Measurements from ENCODE around the gene CLDN24.
A peak's percentile ranks its signal among the peaks of the same experiment; 100 is the strongest.

The CLDN24 gene

DNA sequence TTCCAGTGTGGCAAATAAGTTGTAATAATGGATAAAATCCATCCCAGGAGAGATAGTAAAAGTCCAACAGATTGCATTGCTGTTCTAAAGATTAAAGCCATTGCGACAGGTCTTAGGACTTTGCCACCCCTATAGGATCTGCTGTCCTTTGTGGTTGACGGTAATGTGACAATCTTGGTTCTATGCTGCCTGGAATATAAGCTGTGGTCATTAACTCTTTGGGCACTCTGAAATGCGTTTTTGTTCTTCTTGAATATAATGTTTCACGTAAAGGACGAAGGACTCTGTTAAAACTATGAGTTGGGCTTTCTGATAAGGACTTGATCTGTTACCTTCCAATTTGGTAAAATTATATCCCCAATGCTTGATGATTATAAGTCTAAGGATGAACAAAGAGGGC is at the start of gene CLDN24:
CLDN24 (minus strand) TSS at position 101 of the 400 bp plus-strand sequence; CDS start at position 101, 0 bp downstream.
- DNase-seq (ENCODE audit: low read depth) = no peak

DNA sequence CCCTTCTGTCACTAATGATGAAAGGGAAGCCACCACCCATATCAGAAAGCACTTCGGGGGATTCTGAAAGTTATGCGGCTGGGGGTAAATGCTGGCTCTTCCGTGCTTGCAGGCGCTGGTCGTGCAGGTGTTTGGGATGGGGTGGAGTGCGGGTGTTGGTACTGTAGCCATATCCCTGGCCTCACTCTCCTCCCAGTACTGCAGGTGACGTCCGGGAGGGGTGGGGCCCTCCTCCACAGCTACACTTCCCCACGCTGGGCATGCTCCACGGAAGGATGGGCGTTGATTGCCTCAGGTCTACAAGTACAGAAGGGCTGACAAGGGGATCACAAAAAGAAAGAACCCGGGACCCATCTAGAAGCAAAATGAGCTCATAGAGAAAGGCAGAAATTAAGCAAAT is 48.6 kb upstream of the CLDN24 start:
- DNase-seq (ENCODE audit: low read depth) = no peak

DNA sequence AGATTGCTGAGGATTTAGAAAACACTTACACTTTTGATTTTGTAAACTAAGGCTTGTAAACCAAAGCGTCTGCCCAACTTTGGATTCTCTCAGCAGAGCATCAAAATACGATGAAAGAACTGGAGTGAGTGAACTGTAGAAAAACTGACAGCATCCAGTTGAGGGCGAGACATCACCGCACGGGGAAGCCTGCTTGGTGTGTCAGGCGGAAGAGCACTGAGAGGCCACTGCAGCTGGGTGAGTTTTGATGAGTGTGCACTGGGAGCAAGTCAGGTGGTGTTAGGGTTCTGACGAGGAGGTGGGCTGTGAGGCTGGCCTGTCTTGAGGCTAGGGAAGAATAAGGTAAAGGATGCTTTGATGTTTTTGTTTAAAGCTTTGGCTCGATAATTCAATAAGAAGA is 46.8 kb upstream of the CLDN24 start:
- DNase-seq (ENCODE audit: low read depth) = no peak

DNA sequence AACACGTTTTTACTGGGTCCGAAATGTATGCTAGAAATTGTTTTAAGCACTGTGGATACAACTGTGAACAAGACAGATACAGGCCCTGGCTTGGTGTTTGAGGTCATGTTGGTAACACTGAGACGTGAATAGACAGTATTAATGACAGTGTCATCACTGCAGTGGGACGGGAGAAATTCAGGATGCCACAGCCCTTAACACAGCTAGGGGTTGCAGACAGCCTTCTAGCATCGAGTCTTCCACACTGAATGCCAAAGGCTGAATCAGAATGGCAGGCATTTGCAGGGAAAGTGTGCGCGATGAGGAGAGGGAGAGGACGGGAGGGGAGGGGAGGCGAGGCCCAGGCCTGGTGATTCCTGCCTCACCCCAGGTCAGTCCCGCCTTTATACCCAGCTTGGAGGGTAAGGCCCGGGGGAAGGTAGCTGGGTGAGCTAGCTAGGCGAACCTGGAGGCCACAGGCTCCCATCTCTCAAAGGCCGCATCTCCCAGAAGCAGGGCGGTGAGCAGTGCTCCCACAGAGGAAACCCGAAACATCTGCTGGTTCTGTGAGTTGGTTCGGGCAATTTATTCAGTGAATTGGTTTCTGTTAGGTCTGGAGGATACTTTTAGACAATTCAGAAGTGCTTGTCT is 44.1 kb upstream of the CLDN24 start:
- no peak for DNase-seq (ENCODE audit: low read depth)

DNA sequence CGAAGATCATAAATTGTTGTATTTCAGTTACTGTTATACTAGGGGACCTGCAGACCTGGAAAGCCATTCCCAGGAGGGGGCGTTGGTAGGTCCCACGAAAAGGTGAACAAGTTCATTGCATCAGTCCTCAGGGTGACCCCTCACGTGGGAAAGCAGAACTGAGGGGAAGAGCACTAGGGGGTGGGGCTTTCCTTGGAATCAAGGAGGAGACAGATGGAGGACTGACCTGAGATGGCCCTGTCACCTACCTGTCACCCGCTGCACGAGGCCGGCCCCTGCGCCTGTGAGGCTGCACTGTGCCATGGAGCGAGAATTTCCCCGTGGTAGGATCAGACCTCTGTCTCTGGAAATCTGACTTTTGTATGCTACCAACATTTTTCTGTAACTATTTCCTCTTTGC is 41.8 kb upstream of the CLDN24 start:
- DNase-seq (ENCODE audit: low read depth) = no peak

DNA sequence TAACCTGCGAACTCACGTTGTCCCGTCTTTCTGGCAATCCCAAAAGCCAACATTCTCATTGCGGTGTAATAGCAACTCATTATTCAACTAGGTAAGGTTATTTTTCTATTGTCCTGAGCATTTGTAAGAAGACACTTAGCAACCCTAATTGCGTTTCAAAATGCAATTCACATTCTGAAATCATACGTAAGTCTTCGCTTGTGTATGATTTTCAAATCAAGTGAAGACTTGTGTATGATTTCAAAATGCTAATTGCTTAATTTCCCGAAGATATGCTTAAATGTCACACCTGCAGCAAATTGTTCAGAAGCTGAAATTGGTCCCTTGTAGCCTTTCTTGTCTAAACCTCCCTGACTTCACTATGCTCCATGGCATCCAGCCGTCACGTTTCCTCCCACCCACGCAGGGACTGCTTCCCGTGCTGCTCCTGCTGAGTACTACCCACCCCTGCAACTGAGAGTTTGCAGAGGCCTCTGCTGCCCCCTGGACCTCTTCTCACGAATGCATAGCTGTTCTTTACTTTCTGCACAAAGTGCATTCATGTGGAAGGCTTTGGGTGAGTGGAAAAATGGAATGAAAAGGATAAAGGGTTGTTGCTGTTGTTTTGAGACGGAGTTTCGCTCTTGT is 40.8 kb upstream of the CLDN24 start:
- DNase-seq (ENCODE audit: low read depth) = no peak

DNA sequence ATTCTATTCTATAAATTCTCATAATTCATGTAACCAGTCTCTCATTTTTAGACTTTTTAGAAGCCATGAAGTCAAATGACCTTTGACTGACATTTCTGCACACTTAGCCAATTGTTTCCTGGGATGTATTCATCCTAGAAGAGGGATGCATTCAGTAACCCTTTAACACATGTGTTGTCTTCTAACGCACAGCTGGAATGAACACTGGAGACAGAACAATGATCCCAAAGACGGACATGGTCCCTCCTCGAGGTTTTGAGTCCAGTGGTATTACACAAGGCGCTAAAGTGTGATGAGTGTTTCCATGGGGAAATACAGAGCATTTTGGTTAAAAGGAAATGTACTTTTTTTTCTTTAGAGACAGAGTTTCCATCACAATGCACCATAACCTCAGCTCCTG is 39.8 kb upstream of the CLDN24 start:
- no peak for DNase-seq (ENCODE audit: low read depth)

DNA sequence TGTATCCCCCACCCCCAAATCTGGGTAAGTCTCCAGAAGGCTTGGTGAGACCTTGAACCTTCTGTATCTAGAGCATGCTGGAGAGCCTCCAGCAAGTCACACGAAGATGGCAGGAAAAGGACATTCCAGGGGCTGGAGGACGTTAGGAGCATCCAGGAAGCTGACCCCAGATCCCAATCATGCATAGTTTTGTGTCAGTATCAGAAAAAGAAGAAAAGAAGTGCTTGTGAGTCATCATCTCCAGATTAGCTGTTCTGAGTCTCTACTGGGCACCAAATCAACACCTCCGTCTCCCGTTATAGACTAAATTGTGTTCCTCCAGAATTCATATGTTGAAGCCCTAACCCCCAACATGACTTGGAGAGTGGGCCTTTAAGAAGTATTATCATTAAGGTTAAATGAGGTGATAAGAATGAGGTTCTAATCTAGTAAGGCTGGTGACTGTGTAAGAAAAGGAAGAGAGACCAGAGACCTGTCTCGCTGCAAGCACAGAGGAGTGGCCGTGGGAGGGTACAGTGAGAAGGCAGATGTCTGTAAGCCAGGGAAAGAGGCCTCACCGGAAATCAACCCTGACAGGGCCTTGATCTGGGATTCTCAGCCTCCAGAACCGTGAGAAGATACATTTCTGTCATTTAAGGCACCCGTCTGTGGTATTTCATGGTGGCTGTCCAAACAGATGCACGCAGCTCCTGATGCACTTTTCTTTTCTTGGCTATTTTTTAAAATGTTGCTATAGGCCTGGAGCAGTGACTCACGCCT is 38.1 kb upstream of the CLDN24 start:
- DNase-seq (ENCODE audit: low read depth) = no peak

DNA sequence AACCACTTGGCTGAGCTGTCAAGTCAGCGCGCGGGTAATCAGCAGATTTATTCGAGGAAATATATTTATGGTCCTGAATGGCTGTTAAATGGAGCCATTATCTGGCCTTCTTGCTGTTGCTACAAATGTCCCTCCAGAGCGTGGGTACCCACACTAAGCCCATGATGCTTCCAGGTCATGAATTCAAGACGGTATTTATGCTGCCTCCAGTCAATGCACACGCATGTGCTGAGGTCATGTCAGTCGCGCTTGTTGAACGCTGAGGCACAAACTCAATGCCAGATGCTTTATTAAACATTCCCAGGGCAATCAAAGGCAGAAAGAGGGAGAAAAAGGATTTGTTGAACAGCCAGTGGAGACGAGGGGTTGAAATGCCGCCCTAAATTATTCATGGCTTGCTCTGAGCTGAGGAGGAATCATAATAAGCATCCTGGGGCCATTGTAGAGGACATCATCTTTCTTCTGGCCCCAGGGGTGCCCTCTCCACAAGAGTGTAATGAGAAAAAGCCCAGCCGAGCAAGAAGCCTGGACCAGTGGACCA is 36.1 kb upstream of the CLDN24 start:
- no peak for DNase-seq (ENCODE audit: low read depth)

DNA sequence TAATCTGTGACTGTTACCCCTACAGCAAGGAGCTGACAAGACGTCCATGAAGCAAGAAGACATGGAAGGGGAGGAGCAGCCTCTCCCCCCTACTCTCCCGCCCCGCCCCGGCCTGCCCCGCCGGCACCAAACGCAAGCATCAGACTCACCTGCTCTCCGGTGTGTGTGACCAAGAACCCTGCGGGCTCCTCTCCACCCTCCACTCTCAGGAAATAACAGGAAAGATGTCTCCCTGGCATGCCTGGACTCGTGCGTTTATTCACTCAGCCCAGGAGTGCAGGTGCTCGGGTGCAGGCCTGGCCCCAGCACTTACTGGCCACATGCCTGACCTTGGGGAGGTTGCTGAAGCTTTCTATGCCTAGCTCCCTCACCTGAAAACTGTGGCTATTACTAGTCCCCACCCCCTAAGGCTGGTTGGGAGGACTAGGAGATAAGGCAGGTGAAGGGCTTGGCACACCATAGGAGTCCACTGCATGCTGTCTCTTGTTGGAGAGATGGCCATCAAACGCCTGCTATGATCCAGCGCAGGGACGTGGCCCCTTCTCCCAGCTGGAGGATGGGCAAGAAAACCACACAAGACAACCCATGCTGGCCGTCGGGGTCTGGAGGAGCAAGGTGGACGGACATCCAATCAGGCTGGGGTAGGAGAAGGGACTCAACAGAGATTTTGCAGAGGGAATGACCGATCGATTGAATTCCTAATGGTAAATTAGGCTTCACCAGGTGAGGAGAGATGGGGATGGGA is 34.9 kb upstream of the CLDN24 start:
- no peak for DNase-seq (ENCODE audit: low read depth)

DNA sequence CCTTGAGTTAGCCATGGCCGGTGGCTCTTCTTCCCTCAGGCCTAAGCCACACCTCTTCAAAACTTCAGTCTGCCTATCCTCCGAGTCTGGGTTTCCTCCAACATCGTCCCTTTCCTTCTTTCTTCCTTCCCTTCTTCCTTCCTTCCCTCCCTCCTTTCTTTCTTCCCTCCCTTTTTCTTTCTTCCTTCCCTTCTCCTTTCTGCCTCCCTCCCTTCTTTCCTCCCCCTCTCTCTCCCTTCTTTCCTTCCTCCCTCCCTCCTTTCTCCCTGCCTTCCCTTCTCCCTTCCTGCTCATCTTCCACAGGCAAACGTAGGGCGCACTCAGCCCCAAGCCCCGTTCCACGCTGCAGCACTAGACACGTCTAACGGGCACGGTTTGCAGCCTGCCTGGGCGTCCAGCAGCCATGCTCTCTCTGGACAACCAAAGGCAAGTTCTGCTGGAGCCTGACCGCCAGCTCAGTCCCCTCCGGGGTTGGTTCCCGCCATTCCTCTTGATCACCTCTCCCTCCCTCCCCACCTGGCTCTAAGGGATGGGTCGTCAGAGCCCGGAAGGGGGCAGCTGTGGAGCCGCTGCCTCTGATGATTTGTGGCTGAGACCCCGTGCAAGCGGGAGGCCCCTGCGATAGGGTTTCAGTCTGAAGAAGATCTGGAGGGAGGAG is 34.1 kb upstream of the CLDN24 start:
- no peak for DNase-seq (ENCODE audit: low read depth)

DNA sequence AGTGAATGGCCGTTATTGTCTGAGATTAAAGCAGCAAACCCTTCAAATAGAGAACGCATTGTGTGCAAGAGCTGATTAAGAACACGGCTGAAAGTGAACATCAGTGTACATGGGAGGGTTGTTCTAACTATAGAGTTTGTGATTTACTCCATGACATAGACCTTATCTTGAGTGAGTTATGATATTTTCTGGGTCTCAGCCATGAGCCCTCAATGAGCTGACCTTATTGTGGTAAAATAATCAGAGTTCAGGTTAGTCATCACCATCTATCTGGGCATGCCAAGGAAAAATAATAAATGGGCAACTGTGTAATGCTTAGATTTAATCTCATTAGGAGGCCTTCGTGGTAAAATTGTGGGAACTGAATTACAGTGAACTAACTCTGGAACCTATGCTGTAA is 33.2 kb upstream of the CLDN24 start:
- no peak for DNase-seq (ENCODE audit: low read depth)

DNA sequence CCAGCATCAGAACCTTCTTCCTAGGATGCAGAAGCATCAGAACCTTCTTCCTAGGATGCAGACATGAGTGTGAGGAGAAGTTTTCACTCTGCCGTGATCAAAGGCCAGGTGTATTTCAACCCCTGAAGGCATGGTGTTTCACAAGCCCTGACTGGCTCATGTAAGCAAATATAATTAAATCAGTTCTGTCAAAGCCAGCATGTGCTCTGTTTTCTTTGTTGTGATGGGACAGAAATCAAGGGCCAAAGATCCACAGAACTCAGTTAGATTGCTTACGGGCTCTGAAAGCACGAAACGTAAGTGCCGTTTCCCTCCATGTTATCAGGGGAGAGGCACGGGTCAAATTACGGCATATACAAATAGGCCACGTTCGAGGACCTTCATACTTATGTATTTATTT is 32.0 kb upstream of the CLDN24 start:
- DNase-seq (ENCODE audit: low read depth) = no peak

DNA sequence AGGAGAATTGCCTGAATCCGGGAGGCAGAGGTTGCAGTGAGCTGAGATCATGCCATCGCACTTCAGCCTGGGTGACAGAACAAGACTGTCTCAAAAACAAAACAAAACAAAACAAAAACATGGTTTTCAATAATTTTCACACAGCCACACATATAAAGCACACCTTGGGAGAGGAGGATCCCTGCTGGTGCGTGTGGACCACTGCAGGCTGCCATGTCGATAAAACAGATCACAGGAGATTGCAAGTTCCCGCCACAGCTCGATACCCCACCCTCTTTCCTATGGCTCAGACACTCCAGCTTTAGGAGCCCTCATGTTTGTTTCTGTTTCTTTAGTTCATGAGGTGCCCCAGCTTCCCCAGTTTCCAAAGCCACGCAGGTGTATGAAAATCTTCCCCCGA is 31.3 kb upstream of the CLDN24 start:
- DNase-seq (ENCODE audit: low read depth) = no peak

DNA sequence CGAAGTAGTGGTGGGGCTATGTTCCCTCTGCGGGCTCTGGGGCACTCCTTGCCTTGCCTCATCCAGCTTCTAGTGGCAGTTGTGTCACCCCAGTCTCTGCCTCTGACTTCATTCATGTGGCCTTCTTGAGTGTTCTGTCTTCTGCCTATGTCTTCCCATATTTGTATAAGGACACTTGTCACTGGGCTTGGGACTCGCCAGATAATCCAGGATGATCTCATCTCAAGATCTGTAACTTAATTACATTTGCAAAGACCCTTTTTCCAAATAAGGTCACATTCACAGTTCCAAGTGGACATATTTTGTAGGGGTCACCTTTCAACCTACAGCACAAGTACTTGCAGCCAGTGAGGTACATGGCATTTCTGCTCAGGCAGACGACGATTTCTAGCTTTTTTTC is 30.3 kb upstream of the CLDN24 start:
- DNase-seq (ENCODE audit: low read depth) = no peak

DNA sequence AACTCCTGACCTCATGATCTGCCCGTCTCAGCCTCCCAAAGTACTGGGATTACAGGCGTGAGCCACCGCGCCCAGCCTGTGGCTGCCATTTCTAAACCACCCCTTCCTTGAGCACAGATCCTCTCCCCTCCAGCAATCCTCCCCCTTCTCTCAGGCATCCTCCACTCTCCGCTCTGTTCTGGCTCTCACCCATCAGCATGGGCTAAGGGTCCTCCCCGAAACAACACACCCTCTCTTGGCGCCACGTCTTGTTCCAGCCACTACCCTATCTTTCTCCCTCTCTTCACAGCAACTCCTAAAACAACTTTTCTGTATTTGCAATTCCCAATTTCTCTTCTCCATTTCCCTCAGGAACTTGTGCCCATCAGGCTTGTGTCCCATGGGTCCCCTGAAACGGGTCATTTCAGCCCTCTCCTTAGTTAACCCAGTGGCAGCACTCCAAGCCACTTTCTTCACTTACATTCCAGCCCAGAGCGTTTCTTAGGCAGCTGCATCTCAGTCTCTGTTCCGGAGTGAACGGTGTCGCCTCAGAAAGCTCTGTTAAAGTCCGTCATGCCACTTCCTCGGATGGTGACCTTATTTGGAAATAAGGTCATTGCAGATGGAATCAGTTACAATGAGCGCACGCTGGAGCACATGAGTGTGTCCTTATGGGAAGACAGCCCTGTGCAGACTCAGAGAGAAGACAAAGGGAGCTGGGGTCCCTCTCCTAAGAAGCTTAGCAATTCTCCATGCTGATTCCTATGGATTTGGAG is 28.3 kb upstream of the CLDN24 start:
- DNase-seq (ENCODE audit: low read depth) = no peak

DNA sequence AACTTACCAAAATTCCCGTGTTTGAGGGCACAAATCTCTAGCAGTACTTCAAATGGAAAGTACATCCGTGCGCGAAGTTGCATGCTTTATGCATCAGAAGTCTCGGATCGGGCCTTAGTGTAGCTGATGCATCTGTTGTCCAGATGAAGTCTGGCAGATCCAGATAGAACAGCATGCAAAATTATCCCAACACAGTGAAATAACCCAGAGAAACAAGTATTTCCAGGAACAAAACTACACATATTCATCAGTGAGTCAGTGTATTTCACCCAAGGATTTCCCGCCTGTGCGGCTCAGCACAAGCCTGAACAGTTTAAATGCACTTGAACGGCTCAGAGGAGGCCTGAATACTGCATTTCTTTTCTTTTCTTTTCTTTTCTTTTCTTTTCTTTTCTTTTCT is 27.4 kb upstream of the CLDN24 start:
- DNase-seq (ENCODE audit: low read depth) = no peak

DNA sequence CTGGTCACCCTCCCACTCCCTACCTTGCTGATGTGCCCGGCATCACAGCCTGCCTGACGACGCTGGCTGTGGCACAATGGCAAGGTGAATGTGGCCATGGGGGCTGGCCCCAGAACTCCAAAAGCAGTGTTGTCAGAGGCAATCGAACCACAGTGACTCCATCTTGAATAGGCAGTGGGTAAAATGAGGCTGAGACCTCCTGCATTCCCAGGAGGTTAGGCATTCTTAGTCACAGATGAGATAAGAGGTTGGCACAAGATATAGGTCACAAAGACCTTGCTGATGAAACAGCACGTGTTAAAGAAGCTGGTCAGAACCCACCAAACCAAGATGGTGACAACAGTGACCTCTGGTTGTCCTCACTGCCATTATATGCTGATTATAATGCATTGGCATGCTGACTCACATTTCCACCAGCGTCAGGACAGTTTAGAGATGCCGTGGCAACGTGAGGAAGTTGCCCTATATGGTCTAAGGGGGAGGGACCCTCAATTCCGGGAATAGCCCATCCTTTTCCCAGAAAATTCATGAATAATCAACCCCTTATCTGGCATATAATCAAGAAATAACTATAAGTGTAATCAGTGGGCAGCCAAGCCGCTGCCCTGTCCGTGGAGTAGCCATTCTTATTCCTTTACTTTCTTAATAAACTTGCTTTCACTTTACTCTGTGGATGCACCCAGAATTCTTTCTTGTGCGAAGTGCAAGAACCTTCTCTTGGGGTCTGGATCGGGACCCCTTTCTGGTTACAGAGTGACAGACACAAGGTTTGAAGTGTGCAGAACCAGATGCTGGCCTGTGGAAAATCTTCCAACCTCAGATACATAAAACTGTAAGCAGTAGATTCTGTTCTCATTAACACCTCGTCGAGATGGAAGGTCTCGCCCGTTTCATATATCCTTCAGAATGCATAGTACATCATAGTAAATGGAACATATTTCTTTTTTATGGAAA is 26.8 kb upstream of the CLDN24 start:
- peak; percentile 9 for DNase-seq (ENCODE audit: low read depth)

DNA sequence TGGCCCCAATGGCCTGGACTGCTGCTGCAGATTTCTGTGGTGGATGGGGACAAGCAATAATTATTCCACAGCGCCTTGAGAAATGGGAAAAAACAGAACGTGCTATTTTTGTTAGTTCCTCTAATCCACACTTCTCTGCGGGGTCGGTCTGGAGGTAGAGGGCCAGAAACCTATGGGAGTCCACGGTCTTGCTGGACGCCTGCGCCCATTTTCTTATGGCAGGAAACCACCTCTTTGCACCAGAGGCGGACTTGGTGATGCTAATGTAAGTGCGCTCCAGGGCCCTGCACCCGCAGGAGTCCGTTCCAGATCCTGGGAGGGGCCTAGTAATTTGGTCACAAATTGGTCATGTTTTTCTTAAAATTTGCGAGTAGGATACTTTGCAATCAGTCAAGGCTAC is 25.9 kb upstream of the CLDN24 start:
- no peak for DNase-seq (ENCODE audit: low read depth)

DNA sequence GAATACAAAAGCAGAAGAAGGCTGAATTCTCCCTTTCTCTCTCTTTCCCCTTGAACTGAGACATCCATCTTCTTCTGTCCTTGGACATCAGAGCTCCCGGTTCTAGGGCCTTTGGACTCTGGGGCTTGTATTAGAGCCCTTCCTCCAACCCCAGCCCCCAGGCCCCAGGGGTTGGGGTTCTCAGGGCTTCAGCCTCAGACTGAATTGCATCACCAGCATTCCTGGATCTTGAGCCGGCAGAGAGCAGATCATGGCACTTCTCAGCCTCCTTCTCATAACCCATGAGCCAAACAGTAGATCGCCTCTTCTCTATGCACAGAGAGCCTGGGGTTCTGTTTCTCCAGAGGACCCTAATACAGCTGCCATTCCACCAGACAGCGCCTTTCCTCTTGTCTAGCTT is 25.3 kb upstream of the CLDN24 start:
- no peak for DNase-seq (ENCODE audit: low read depth)

Measured in activated T-helper 9 cell treated with anti-CD3 and anti-CD28 coated beads, Interleukin-2, amount 50 U/mL, for 16 hours (primary cell).